ENCODE measurements around the gene ABLIM2.
"Not testable (repeated sequence)": the region's sequence is repeated elsewhere in the genome, so short reads cannot be mapped to it uniquely, and the experiment has no call there.

The ABLIM2 gene

DNA sequence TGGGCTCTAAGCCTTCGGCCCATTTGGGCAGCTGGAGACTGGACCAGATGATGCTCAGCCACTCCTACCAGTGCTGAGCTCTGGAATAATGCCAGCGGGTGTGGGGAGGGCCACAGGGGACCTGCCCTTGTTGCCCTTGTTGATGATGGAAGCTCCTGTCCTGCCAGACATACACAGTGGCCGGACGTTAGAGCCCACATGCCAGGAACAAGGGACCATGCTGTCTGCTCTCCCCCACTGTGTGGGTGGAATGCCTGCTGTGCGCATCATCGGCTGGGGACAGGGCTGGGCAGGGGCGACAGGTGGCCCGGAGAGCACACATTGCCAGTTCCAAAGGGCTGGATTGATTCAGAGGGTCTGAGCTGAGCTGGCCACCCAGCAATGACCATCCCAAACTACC is 2.0 kb downstream of the ABLIM2 start:
- no peak for DNase-seq

DNA sequence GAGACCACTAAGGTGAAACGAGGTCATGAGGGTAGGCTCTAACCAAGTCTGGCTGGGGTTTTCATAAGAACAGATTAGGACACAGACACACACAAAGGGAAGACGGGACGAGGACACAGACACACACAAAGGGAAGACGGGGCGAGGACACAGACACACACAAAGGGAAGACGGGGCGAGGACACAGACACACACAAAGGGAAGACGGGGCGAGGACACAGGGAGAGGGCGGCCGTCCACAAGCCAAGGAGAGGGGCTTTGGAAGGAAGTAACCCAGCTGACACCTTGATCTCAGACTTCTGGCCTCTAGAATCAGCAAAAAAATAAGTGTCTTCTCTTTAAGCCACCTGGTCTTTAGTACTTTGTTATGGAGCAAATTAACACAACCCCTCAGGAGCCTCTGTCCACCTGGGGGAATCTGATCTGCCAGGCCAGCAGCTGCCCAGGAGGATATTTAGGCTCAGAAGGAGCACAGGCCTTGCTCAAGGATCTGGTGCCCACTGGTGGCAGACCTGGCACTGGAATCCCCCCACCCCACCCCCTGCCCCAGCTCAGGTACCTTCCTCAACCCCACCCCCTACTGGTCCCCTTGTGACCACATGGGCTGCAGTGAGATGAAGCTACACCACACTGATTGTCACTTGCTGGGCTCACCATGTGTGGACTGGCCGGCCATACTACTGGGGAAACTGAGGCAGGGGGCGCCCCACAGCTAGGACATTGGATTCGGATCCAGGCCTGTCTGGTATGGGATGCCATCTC is 2.8 kb downstream of the ABLIM2 start:
- DNase-seq: no peak

DNA sequence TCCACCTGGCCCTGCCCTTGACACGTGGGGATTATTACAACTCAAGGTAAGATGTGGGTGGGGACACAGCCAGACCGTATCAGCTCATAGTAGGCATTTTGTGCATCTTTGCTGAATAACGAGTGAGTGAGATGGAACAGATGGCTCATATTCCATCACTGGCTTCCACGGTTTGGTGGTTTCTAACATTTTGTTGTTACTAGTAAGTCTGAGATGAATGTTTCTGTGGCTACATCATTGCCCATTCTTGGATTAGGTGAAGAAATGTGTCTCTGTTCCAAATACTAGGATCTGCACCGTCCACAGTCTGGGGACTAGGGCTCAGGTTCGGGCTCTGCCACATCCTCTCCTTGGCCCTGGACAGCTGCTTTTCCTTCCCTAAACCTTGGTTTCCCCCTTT is 3.6 kb downstream of the ABLIM2 start:
- no peak for DNase-seq

DNA sequence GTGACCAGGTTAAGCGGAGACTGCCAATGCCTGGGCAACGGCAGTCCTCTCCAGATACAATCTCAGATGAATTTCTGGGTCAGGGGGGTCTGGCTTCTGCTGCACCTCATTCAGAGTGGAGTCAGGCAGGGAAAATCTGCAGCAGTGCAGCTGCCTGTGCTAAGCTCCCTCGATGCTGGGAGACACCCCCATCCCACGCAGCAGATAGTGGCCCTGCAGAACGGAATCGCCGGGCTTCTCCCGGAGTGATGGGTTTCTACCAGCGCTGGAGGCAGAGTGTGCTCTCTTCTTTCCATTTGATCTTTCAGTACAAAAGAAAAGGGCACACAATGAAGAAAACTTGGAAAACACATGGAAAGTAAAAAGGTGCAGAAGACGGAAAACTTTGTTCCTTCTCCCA is 5.2 kb downstream of the ABLIM2 start:
- DNase-seq: no peak

DNA sequence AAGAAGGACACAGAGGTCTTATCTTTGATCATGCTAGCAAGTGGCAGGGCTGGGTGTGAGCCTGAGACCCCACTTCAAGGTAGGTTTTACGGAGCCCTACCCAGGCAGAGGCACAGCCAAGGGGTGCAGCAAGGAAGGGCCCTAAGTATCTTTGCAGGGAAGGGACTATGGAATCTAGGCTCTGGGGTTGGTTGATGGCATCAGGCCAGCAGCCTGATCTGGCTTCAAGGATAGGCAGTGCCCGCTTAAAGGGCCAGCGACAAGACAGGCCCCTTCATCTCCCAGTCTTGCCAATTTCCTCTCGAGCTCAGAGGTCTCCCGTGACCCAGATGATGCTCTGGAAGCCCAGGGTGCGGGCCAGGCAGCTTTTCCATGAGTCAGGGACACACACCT is 5.8 kb downstream of the ABLIM2 start:
- no peak for DNase-seq

DNA sequence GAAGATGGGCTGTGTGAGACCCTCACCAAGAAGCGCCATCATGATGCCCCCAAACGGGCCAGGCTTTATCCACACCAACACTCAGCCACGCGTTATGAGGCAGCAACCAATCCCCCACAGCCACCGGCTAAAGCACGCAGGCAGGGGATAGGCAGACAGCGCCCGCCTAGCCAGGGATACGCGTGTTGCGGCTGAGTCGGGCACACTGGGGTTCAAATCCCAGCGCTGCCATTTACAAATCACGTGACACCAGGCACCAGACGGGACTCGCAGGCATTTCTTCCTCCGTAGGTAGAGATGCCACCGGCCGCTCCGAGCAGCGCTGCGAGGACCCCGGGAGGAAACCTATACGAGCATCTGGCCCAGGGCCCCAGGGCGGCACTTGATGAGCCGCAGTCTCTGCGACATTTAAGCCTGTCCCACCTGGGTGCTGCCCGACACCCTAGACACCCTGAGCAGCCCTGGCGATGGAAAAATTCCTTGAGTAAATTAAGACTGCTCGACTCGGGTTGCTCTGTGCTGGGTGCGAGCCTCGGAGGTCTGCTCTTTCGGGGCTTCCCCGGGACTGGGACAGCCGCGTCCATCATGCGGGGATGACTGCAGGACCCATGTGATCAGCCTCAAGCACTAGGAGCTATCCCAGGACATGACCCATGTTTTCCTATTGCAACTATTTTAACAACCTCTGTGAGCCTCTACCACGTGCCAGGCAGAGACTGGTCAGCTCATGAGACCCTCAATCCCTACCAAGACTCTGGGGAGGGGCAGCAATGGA is 6.3 kb downstream of the ABLIM2 start:
- DNase-seq: no peak

DNA sequence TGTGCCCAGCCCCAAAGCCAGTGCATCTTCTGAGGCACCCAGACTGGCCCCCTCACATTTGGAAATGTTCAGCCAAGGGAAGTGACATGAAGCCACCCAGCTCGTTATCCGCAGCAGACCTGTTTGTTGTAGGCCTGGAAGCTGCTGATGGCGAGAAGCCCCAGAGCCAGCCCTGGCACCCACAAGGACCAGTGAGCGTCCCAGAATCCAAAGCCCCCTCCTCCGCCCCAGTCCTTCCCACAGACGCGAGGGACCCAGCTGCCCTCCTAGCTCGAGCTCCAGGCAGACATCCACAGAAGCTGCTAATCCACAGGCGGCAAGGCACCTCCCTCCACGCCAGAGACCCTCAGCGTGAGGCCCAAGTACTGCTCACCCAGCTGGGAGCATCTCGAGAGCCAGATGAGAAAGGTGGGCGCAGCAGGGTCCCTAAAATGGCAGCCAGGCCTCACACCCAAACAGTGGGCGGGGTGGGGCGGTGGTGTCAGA is 7.4 kb downstream of the ABLIM2 start:
- DNase-seq: no peak

DNA sequence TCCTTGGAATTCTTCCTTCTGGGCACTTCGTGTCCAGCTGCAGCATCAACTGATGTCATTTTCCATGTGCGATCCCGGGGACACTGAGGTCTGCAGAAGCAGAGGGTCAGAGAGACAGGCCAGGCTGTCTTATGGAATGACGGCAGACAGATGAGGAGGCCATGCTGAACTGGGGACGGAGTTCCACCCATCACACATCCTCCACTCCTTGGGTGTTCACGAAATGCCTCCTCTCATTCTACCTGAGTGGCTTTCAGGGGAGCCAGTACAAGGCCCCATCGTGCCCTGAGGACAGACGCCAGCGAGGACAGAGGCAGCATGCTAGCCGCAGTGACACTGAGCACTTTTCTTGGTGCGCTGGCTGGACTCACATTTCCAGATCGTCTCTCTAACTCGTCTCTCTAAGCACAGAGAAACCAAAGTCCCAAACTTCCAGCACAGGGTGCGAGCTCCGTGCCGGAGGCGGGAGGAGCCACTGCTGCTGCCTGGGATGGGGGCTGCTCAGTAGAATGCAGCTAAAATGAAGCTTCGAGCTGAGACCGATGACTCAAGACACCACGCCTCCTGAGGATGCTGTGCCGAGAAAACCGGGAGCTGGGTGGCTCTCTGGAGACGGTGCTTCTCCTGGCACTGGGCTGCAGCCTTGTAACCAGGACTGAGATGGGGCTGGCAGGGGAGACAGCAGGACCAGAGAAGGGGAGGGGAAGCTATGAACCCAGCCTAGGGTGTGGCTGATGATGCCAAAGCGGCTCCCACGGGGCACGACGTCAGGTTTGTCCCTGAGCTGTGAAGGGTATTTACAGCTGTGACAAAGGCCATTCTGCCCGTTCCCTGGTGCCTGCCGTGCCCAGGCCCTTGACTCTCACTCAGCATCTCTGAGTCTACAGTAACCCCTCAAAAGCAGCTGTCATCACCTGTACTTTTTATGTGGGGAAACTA is 8.2 kb downstream of the ABLIM2 start:
- no peak for DNase-seq

DNA sequence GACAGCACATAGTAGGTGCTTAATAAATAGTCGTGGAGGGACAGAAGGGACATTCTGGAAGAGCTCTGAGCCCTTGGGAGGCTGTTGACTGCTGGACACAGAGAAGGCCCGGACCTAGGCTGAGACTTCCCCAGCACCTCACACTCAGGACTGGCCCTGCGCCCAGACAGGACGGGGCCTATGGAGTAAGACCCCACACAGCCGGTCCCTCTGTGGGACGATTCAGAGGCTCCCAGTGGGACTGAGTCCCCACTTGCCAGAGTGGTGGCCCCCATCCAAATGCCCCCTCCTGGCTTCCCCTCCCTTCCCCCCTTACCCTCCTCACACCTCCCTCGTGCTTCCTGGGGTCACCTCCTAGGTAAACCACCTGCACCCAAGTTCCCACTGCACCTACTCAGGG is 8.9 kb downstream of the ABLIM2 start:
- DNase-seq: no peak

DNA sequence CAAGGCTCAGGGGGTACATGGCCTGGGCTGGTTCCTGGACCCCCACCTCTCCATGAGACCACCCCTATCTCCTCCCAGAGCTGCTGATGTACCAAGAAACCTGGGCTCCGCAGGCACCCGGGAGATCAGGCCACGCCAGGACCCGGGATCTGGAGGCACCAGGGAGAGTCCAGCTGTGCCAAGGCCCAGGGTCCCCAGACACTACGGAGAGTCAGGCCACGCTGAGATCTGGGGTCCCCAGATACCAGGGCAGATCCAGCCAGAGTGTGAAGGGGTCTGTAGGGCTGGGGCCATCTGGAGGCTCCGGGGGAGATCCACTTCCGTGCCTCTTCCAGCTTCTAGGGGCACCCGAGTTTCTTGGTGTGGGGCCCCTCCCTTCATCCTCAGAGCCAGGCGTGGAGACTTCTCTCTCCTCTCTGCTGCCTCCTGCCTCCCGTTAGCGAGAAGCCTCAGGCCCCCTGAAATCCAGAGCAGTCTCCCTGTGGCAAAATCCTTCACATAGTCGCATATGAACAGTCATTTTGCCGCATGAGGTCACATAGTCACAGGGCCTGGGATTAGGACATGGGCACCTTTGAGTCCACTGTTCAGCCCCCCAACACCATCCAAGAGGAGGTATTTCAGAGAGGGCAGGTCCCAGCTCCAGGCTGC is 9.7 kb downstream of the ABLIM2 start:
- DNase-seq: no peak

DNA sequence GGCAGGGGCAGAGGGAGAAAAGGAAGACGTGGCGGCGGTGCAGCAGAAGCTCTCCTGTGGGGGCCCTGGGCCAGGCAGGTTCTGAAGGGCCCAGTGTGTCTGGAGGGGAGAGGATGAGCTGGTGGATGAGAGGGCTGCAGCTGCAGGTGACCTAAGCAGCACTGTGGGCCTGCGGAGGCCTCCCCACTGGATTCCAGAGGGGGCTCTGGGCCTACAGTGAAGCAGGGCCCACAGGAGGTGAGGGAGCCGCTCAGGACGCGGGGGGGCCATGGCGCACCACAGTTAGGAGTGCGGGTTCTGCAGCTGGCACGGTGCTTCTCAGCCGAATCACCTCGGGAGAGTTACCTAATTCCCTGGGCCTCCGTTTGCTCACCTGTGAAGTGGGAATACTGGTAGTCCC is 10.5 kb downstream of the ABLIM2 start:
- DNase-seq: no peak

DNA sequence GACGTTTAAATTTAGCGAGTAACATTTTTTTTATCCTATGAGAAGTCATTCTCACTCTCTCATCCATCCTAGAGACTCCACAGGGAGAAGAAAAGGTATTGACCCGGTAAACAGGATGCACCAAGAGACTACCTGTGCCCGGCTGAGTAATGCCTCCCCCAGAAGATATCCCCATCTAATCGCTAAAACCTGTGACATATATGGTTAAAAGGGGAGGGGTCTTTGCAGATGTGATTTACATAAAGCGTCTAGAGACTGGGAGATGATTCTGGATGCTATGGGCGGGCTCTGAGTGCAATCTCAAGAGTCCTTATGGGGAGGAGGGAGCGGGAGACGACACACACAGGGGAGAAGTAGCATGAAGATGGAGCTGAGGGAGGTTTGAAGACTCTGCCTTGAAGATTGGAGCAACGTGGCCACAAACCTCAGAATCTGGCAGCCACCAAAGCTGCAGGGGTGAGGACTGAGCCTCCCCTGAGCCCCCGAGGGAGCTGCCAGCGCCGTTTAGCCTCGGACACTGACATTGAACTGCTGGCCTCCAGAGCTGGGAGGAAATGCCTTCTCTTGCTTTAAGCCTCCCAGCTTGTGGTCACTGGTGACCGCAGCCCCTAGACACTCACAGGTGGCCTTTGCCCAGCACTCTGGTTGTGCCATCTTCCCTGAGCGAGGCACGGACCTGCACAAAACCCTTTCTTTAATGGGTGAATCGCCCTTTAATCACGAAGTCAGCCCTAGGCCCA is 11.2 kb downstream of the ABLIM2 start:
- no peak for DNase-seq

DNA sequence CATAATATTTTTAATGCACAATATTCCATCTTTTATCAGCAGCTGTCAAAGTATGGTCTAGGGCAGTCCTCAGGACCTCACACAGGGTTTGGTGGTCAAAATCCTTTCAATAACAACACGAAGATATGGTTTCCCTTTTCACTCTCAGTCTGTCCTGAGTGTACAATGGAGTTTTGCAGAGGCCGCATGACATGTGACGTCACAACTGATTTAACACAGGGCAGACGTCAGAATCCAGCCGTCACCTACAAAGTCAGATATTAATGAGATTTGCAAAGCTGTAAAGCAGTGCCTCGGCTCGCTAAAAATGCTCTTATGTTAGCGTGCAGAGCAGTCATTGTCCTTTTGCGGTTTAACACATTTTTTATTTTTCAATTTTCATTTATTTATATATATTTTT is 12.5 kb downstream of the ABLIM2 start:
- DNase-seq: no peak

DNA sequence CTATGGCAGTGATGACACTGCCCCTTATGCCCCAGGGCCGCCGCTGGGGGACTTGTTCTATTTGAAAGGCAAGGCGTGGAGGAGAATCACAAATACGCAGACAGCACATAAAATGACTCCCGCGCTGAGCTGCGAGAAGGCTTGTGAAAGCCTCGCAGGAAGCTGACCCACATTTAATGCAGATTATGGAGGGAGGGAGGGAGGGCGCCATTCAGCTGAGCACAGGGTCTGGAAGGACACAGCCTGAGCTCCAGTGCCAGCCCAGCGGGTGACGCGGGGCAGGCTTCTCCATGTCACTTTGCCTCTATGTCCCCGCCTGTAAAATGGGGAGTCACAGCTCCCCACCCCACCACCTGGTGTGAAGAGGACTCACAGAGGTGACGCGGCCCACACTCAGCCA is 14.3 kb downstream of the ABLIM2 start:
- DNase-seq: no peak

DNA sequence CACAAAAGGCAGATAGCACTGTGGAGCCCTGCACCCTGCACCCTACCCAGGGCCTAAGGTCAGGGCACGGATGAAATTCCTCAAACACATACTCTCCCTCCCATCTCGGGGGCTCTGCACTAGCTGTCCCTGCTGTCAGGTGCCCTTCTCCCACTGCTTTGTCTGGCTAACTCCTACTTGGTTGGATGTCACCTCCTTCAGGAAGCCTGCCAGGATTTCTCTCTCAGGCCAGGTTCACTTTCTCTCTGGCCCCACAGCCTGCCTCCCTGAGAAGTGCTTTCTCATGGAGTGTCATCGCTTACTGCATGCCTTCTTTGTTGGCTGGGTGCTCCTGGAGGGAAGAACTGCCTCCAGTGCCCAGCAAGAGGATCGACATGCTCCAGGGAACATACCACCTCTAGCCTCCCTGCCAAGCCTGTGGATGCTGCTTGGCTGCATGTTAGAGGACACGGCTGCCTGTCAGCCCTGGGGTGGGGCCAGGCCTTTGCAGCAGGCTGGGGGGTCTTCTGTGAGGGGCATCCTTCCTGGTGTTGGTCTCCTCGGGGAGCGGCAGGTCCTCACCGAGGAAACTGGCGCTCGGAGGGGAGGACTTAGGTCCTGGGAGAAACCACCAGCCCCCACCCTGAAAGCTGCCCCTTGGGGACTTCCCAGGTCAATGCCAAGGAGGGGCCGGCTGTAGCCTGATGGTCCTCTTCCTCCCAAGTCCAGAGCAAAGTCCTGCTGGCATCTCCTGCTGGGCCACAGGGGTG is 15.0 kb downstream of the ABLIM2 start:
- DNase-seq: no peak

DNA sequence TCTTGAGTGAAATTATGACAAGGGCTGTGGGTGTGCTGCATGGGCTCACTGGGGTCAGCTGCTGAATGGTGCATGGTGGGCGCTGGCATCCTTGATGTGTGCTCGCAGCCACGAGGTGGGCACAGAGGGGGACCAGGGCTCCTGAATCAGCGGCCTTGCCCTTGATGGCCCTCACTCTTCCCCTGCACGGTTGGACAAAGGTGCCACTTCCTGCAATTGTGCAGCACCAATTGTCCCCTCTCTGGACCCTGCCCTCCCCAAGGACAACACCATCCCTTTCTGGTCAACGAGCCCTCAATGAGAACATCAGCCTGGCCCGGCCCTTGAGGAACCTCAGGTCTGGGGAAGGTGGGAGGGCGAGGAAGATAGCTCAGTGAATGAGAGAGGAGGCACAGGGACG is 16.1 kb downstream of the ABLIM2 start:
- no peak for DNase-seq

DNA sequence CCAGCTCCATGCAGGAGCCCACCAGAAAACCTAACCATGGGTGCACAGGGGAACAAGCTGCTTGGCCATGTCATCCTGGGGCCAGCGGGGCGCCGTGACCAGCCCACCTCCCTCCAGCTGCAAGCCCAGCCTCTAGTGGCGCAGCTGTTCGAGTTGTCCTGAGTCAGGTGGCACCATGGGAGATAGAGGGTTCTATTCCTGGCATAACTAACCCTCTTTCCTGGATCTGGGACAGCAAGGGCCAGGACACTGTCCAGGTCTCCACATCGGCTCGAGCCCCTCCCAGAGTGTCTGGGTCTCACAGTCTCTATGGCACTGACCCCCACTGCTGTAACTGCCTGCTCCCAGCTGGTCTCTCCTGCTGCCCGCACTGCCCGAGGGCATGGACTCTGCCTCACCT is 16.7 kb downstream of the ABLIM2 start:
- DNase-seq: no peak

DNA sequence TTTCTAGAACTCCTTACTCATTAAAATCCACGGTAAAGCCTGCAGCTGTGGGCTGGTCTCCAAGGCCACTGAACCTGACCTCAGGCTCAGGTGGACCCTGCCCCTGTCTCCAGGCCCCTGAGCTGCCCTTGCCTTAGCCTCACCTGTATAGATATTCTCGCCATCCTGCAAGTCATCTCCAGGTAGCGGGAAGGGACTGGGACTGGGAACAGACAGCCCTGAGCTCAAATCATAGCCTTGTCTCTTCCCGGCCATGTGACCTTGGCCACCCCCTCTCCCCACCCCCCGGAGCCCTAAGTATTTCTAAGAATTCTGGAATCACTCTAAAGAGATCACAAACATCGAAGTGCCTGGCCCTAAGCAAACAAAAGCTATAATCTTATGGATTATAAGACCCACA is 17.7 kb downstream of the ABLIM2 start:
- DNase-seq: no peak

DNA sequence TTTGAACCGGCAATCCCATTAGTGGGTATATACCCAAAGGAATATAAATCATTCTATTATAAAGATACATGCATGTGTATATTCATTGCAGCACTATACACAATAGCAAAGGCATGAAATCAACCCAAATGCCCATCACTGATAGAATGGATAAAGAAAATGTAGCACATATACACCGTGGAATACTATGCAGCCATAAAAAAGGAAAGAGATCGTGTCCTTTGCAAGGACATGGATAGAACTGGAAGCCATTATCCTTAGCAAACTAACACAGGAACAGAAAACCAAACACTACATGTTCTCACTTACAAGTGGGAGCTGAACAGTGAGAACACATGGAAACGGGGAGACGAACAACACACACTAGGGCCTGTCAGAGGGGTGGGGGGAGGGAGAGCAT is 18.9 kb downstream of the ABLIM2 start:
- DNase-seq: not testable (repeated sequence)

DNA sequence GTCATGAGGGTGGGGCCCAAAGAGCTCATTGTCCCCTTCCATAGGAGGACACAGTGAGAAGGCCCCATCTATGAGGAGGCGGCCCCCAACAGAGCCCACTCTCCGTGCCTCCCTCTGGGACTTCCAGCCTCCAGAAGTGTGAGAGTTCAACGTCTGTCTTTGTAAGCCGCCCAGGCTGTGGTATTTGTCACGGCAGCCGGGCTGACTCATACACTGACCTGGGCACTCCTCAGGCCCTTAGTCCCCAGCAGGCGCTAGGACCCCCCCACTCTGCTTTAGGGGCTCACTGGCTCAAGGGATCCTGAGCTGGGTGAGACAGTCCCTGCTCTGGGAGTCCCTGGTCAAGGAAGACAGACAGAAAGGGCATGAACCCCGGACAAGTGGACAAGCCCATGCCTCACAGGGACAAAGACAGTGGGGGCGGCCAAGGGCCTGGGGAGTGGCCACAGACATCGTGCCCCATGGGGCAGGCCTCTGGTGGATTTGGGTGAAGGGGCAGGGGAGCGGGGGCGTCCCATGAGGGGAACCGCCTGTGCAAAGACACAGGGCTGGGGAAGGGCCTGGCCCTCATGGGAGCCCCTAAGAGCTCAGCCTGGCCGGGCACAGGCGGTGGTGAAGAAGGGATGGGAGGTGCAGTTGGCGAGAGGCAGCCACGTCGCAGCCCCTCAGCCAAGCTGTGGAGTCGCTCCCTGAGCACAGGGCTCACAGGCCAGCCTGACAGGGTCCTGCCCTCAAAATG is 21.5 kb downstream of the ABLIM2 start:
- no peak for DNase-seq

DNA sequence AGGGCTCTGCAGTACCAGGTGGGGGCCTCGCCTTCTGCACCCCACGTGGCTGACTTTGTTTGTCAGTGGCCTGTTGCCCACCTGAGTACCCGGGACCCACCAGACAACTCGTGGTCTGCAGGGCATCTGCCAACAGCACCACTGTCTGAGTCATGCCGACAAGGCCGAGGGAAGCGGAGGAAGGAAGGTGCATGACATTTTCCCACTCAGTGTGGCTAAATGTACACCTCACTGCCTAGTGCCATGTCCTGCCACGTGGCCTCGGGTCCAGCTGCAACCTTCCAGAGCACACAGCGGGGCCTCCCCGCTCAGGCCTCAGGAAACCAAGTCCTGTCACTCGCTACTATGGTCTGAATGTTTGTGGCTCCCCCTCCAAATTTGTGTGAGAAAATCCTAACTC is 22.1 kb downstream of the ABLIM2 start:
- no peak for DNase-seq

Data from DMS 273 treated with DMSO at 0.1 percent for 48 hours (cell line).